Non-pigmented ciliary epithelial cell (primary cell): ENCODE data around the gene ZNF746.
"Not testable (repeated sequence)": the region's sequence is repeated elsewhere in the genome, so short reads cannot be mapped to it uniquely, and the experiment has no call there.

ENCODE experiments used
- DNase-seq: peaks from one replicate; pipeline ENCODE4 v3.0.0-alpha.2; 2010; ENCODE audit warnings: low read depth

The ZNF746 gene

GRCh38 chr7:149497467-149498261 is at the start of gene ZNF746:
TSS of gene ZNF746 (minus strand) at chr7:149497809. CDS start at chr7:149497536, 273 bp downstream.
- peak; percentile 9 for DNase-seq

GRCh38 chr7:149547126-149547525 is 49.5 kb upstream of the ZNF746 start:
- no peak for DNase-seq

- no peak for DNase-seq
Observed at GRCh38 chr7:149546331-149546730, 48.7 kb upstream of the ZNF746 start.

GRCh38 chr7:149544028-149544427 is 46.4 kb upstream of the ZNF746 start:
- DNase-seq = no peak

GRCh38 chr7:149532654-149533053 is 35.0 kb upstream of the ZNF746 start:
- no peak for DNase-seq

GRCh38 chr7:149529136-149529718 is 31.6 kb upstream of the ZNF746 start:
- no peak for DNase-seq

GRCh38 chr7:149527414-149527813 is 29.8 kb upstream of the ZNF746 start:
- no peak for DNase-seq

- DNase-seq = no peak
Observed at GRCh38 chr7:149525280-149525679, 27.7 kb upstream of the ZNF746 start.

- DNase-seq = no peak
Observed at GRCh38 chr7:149524394-149524793, 26.8 kb upstream of the ZNF746 start.

- no peak for DNase-seq
Observed at GRCh38 chr7:149510248-149510647, 12.6 kb upstream of the ZNF746 start.

- no peak for DNase-seq
Observed at GRCh38 chr7:149509774-149510173, 12.2 kb upstream of the ZNF746 start.

GRCh38 chr7:149505551-149505950 is 7.9 kb upstream of the ZNF746 start:
- DNase-seq = no peak

- DNase-seq = no peak
Observed at GRCh38 chr7:149501651-149502050, 4.0 kb upstream of the ZNF746 start.

GRCh38 chr7:149500910-149501309 is 3.3 kb upstream of the ZNF746 start:
- DNase-seq = no peak

GRCh38 chr7:149500201-149500600 is 2.6 kb upstream of the ZNF746 start:
- DNase-seq = no peak

GRCh38 chr7:149498811-149499210 is 1.2 kb upstream of the ZNF746 start:
- DNase-seq = no peak

GRCh38 chr7:149496642-149497391 is 792 bp downstream of the ZNF746 start:
- no peak for DNase-seq

GRCh38 chr7:149495785-149496641 is 1.6 kb downstream of the ZNF746 start:
- DNase-seq = peak; percentile 58

- DNase-seq = no peak
Observed at GRCh38 chr7:149494738-149495368, 2.8 kb downstream of the ZNF746 start.

GRCh38 chr7:149493975-149494374 is 3.6 kb downstream of the ZNF746 start:
- not testable (repeated sequence) for DNase-seq

GRCh38 chr7:149493366-149493765 is 4.2 kb downstream of the ZNF746 start:
- DNase-seq = no peak
